Keratinocyte (primary cell): ENCODE results near the gene TERT. TPM values are rescaled to one million over a fixed set of nuclear protein-coding genes. Genes with fewer than 3 reads are reported as not detected.

Experiments used
- DNase-seq: peaks from one replicate; pipeline ENCODE4 v3.0.0-alpha.2; 2011; ENCODE audit warnings: low read depth, missing footprints, low spot score
- FAIRE-seq: peaks from 2 replicates; lab custom pipeline; 2011; peaks lifted over from hg19 to GRCh38; lab: Jason Lieb, UNC
- H2AFZ ChIP-seq: 2 replicates; pipeline ENCODE4 v1.6.0; 2012; ENCODE audit warnings: low read length, control low read depth, inconsistent platforms; ENCODE audit not compliant: control insufficient read depth
- H3K27ac ChIP-seq: 2 replicates; pipeline ENCODE4 v1.5.1; 2011; ENCODE audit warnings: low read length; ENCODE audit not compliant: control insufficient read depth, insufficient read depth
- H3K27me3 ChIP-seq: 3 replicates; pipeline ENCODE4 v1.6.0; 2011; ENCODE audit warnings: low read length; ENCODE audit not compliant: control insufficient read depth, insufficient read depth; ENCODE audit errors: extremely low read depth
- H3K36me3 ChIP-seq, 2 experiments: 2 replicates in 1 of 2; 3 replicates in 1 of 2; pipeline ENCODE4 v1.5.1; 2011; ENCODE audit warnings: low read length in 2 of 2, mild to moderate bottlenecking in 1 of 2; ENCODE audit not compliant: control insufficient read depth in 2 of 2, insufficient read depth in 2 of 2; ENCODE audit errors: extremely low read depth in 1 of 2
- H3K4me1 ChIP-seq: 3 replicates; pipeline ENCODE4 v1.5.1; 2011; ENCODE audit warnings: low read length; ENCODE audit not compliant: control insufficient read depth, insufficient read depth; ENCODE audit errors: extremely low read depth
- H3K4me2 ChIP-seq: 3 replicates; pipeline ENCODE4 v1.6.0; 2011; ENCODE audit warnings: low read depth, low read length; ENCODE audit not compliant: control insufficient read depth, insufficient read depth; ENCODE audit errors: extremely low read depth
- H3K4me3 ChIP-seq, 3 experiments: fragments of 200-600 bp in 1 of 3; sonication (generic) in 1 of 3; 2 replicates in 2 of 3; 3 replicates in 1 of 3; pipeline ENCODE4 v1.5.1; 2011 to 2016; ENCODE audit warnings: low read length in 3 of 3, mild to moderate bottlenecking in 3 of 3, control low read depth in 2 of 3, inconsistent platforms in 1 of 3, low read depth in 1 of 3, mixed read lengths in 1 of 3, mixed run types in 1 of 3, moderate library complexity in 1 of 3; ENCODE audit not compliant: control insufficient read depth in 2 of 3, insufficient read depth in 2 of 3; ENCODE audit errors: extremely low read depth in 1 of 3
- H3K79me2 ChIP-seq: 2 replicates; pipeline ENCODE4 v1.6.0; 2012; ENCODE audit warnings: low read length; ENCODE audit not compliant: control insufficient read depth, insufficient read depth
- H3K9ac ChIP-seq: 3 replicates; pipeline ENCODE4 v1.6.0; 2011; ENCODE audit warnings: low read length; ENCODE audit not compliant: control insufficient read depth, insufficient read depth; ENCODE audit errors: extremely low read depth
- H3K9me1 ChIP-seq: 3 replicates; pipeline ENCODE4 v1.6.0; 2011; ENCODE audit warnings: low read length; ENCODE audit not compliant: control insufficient read depth, insufficient read depth; ENCODE audit errors: extremely low read depth
- H3K9me3 ChIP-seq: 2 replicates; pipeline ENCODE4 v1.5.1; 2012; ENCODE audit warnings: low read depth, low read length; ENCODE audit not compliant: control insufficient read depth
- H4K20me1 ChIP-seq: 3 replicates; pipeline ENCODE4 v1.6.0; 2011; ENCODE audit warnings: low read length; ENCODE audit not compliant: control insufficient read depth, insufficient read depth; ENCODE audit errors: extremely low read depth
- CTCF ChIP-seq, 3 experiments: IDR thresholded peaks in 1 of 3; conservative IDR thresholded peaks in 1 of 3; optimal IDR thresholded peaks in 1 of 3; 2 replicates in 2 of 3; 3 replicates in 1 of 3; pipeline versions ENCODE3 to v1.5.1; 2011; ENCODE audit warnings: low read length in 3 of 3, mild to moderate bottlenecking in 3 of 3, moderate library complexity in 2 of 3, control low read depth in 1 of 3, inconsistent platforms in 1 of 3; ENCODE audit not compliant: insufficient read depth in 2 of 3; ENCODE audit errors: extremely low read depth in 1 of 3
- EZH2 ChIP-seq: IDR thresholded peaks from one replicate; pipeline ENCODE4 v1.6.1; 2012; ENCODE audit warnings: inconsistent platforms, mild to moderate bottlenecking, low read length, moderate library complexity
- dilution Hi-C: fragments of 300-500 bp; cut with MboI; formaldehyde crosslinking; loops from one replicate; pipeline ENCODE4 v1.7.0; 2020; ENCODE audit warnings: low sequenced_read_pairs; ENCODE audit not compliant: extremely low pct_ligation_motif_present
- polyA plus RNA-seq, 5 experiments: library from polyadenylated mRNA; depleted of rRNA in 3 of 5; stranded (reverse) in 3 of 5; stranded (forward) in 1 of 5; unstranded in 1 of 5; fragments of >200 nt; gene quantifications; 1 replicate in 1 of 5; 2 replicates in 3 of 5; 3 replicates in 1 of 5; pipeline versions ENCODE4 v1.2.1 to v1.2.3, GENCODE V29; 2011 to 2012; ENCODE audit warnings: missing spikeins in 2 of 5, low read depth in 1 of 5, low replicate concordance in 1 of 5

The TERT gene
- polyA plus RNA-seq, 1 donor (not counting 4 experiments of a cell fraction or from before 2014, with no cell fraction given): not detected

DNA sequence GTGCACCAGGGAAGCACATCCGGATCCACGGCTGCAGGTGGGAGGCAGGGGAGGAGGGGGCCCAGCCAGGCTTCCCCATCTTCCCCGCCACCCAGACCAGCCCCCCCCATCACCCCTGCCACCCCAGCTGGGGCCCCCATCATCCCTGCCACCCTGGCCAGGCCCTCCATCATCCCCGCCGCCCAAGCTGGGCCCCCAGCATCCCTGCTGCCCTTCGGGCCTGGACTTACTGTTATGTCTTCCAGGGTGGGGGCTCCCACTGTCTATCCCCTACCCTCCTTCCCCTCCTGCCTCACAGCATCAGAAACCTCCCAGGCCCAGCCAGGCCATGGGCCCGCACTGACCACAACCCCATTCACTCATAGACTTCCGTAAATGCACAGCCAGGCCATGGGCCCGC, 42.2 kb downstream of the TERT start:
- H2AFZ ChIP-seq: no peak overlapping the region
- peaks cover 3% of the 10 kb centered on the region for H3K9me3 ChIP-seq
- FAIRE-seq (no peak), DNase-seq (no peak)
- TF ChIP-seq CTCF (optimal IDR thresholded peaks at IDR 0.05 in 1 of 3, IDR thresholded peaks at IDR 0.05 in 1 of 3, conservative IDR thresholded peaks at IDR 0.05 in 1 of 3; ENCODE audit: extremely low read depth in 1 of 3, insufficient read depth in 2 of 3, low read length in 3 of 3) (no peak), EZH2 (no peak)
- no peaks in the 10 kb centered on the region for H3K27me3 ChIP-seq
- no peak overlapping the region for H3K4me2 ChIP-seq
- H3K27ac ChIP-seq: no peak overlapping the region
- H3K9ac ChIP-seq: no peak overlapping the region
- no peak overlapping the region for H3K4me3 ChIP-seq
- H3K9me1 ChIP-seq: no peaks in the 10 kb centered on the region
- no peaks in the 10 kb centered on the region for H3K4me1 ChIP-seq
- dilution Hi-C loops: no loop called here
- no peaks in the 10 kb centered on the region for H4K20me1 ChIP-seq
- H3K79me2 ChIP-seq: no peaks in the 10 kb centered on the region
- no peaks in the 10 kb centered on the region for H3K36me3 ChIP-seq

DNA sequence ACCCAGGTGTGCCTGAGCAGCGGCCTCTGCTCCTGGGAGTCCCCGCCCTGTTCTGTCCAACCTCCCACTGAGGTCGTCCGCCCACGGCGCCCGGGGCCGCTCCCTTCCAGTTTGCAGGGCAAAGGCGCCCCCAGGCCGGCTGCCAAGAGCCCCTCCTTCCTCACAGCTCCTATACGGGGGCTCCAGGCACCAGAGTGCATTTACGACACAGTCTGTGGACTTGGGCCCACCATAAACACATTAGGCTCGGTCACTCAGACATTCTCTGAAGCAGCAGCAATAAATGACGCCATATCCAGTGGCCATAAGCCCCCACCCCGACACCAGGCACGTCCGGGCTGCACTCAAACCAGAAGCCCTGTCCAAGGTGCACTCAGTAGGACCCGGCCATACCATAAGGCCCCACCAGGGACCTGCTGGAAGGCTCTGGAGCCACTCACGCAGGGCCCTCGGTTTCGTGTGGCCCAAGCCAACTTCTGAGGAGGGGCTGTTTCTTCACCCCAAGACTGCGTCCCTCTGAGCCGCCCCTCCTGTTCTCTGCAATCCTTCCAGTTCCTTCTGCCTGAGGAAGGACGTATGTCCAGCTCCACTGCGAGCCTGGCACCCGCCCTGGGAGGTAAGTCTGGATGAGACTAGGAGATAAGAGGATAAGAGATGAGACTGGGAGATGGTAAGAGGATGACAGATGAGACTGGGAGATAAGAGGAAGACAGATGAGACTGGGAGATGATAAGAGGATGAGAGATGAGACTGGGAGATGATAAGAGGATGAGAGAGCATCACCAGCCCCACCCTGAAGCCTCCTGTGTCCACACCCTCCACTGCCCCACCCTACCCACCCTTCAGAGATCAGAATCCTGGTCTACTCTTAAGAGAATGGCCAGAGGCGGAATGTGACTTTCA, 42.9 kb downstream of the TERT start:
- Histone ChIP-seq H3K4me2 (no peak overlapping the region), H4K20me1 (no peaks in the 10 kb centered on the region), H2AFZ (no peak overlapping the region), H3K9ac (no peak overlapping the region), H3K9me3 (no peaks in the 10 kb centered on the region), H3K36me3 (no peaks in the 10 kb centered on the region), H3K27ac (no peak overlapping the region), H3K4me1 (no peaks in the 10 kb centered on the region), H3K79me2 (no peaks in the 10 kb centered on the region), H3K4me3 (no peak overlapping the region), H3K9me1 (no peaks in the 10 kb centered on the region), H3K27me3 (no peaks in the 10 kb centered on the region)
- TF ChIP-seq CTCF (optimal IDR thresholded peaks at IDR 0.05 in 1 of 3, IDR thresholded peaks at IDR 0.05 in 1 of 3, conservative IDR thresholded peaks at IDR 0.05 in 1 of 3; ENCODE audit: extremely low read depth in 1 of 3, insufficient read depth in 2 of 3, low read length in 3 of 3): no peak
- no peak for TF ChIP-seq EZH2
- FAIRE-seq (no peak), DNase-seq (no peak)
- dilution Hi-C loops: no loop called here
